OCI-LY7 (cell line): ENCODE measurements around the gene SBF2. TPM values are rescaled to one million over a fixed set of nuclear protein-coding genes. Genes with fewer than 3 reads are reported as not detected.
A peak's percentile ranks its signal among the peaks of the same experiment; 100 is the strongest.

Experiments
- BruUV-seq: library from RNA; stranded (reverse); fragments of 400-500 nt; replicated peaks from 2 replicates; lab custom pipeline; 2021; lab: Mats Ljungman, UMichigan
- CTCF ChIA-PET: fragments of 300-600 bp; sonication (Branson Sonifier 250); formaldehyde crosslinking; loops from one replicate; lab custom pipeline; 2022; ENCODE audit warnings: antibody characterized with exemption; ENCODE audit not compliant: unreplicated experiment; lab: Charles Lee
- POLR2A ChIA-PET: fragments of 300-600 bp; sonication (Branson Sonifier 250); formaldehyde crosslinking; loops from one replicate; lab custom pipeline; 2022; ENCODE audit warnings: antibody characterized with exemption; lab: Charles Lee
- DNase-seq: peaks from one replicate; pipeline ENCODE4 v3.0.0-alpha.2; 2015; ENCODE audit warnings: low spot score
- H2AFZ ChIP-seq: fragments of 200-600 bp; sonication (generic), shearing (Covaris generic); 2 replicates; pipeline ENCODE4 v1.6.1; 2014; ENCODE audit warnings: mild to moderate bottlenecking, antibody characterized with exemption, low read length, moderate library complexity
- H3K27ac ChIP-seq: fragments of 200-600 bp; sonication (generic); 2 replicates; pipeline ENCODE4 v1.5.1; 2014; ENCODE audit warnings: mixed run types, low read depth, mild to moderate bottlenecking, moderate library complexity, low read length, inconsistent platforms; ENCODE audit not compliant: poor library complexity, severe bottlenecking
- H3K36me3 ChIP-seq: fragments of 200-600 bp; sonication (generic); 2 replicates; pipeline ENCODE4 v1.6.1; 2014; ENCODE audit warnings: mild to moderate bottlenecking, antibody characterized with exemption, low read length, moderate library complexity, mixed read lengths; ENCODE audit not compliant: insufficient read depth
- H3K4me1 ChIP-seq: fragments of 200-600 bp; sonication (generic); 2 replicates; pipeline ENCODE4 v1.5.1; 2014; ENCODE audit warnings: mild to moderate bottlenecking, low read length; ENCODE audit not compliant: insufficient read depth, poor library complexity, severe bottlenecking
- H3K4me2 ChIP-seq: fragments of 200-600 bp; sonication (generic); 2 replicates; pipeline ENCODE4 v1.6.1; 2014; ENCODE audit warnings: mild to moderate bottlenecking, low read length
- H3K4me3 ChIP-seq: fragments of 200-600 bp; sonication (generic); 2 replicates; pipeline ENCODE4 v1.5.1; 2014; ENCODE audit warnings: mild to moderate bottlenecking, low read depth, low read length; ENCODE audit not compliant: poor library complexity, severe bottlenecking
- H3K79me2 ChIP-seq: fragments of 200-600 bp; sonication (generic); 2 replicates; pipeline ENCODE4 v1.6.1; 2016; ENCODE audit warnings: low read depth, mild to moderate bottlenecking, low read length, moderate library complexity, mixed read lengths; ENCODE audit not compliant: insufficient read depth
- H3K9me2 ChIP-seq: fragments of 200-600 bp; sonication (generic); 2 replicates; pipeline ENCODE4 v1.6.1; 2016; ENCODE audit warnings: mild to moderate bottlenecking, low read length, mixed read lengths; ENCODE audit not compliant: insufficient read depth
- H3K9me3 ChIP-seq: fragments of 200-600 bp; sonication (generic); 2 replicates; pipeline ENCODE4 v1.6.1; 2014; ENCODE audit warnings: mild to moderate bottlenecking, mixed run types, low read length, mixed read lengths
- H4K20me1 ChIP-seq: fragments of 200-600 bp; sonication (generic); 2 replicates; pipeline ENCODE4 v1.6.1; 2014; ENCODE audit warnings: mild to moderate bottlenecking, antibody characterized with exemption, low read length, moderate library complexity, mixed read lengths; ENCODE audit not compliant: insufficient read depth
- CTCF ChIP-seq: fragments of 200-600 bp; sonication (generic); conservative IDR thresholded peaks from 2 replicates; pipeline ENCODE4 v1.5.1; 2014; ENCODE audit warnings: mild to moderate bottlenecking, antibody characterized with exemption, low read length, moderate library complexity, mixed read lengths
- EZH2phosphoT487 ChIP-seq: fragments of 200-600 bp; sonication (generic); IDR thresholded peaks from 2 replicates; pipeline ENCODE4 v1.6.1; 2018; ENCODE audit warnings: low read depth, borderline replicate concordance, mild to moderate bottlenecking, mixed run types, antibody characterized with exemption, low read length, moderate library complexity, mixed read lengths
- intact Hi-C: fragments of 100-400 bp; cut with micrococcal nuclease; formaldehyde crosslinking; loops from one replicate; pipeline ENCODE4 v1.10.0; 2022; ENCODE audit not compliant: unreplicated experiment
- total RNA-seq, 2 experiments: library from RNA; depleted of rRNA in 1 of 2; stranded (reverse); fragments of >200 nt in 1 of 2; shearing (Covaris generic) in 1 of 2; gene quantifications; 2 replicates each; pipeline ENCODE4 v1.2.3, GENCODE V29; 2014 to 2022

SBF2 gene
- total RNA-seq, 2 experiments from 2014 or later: 12.9 to 14.3 TPM

- Histone ChIP-seq H3K9me2 (no peaks in the 10 kb centered on the region), H3K36me3 (peaks cover 13% of the 10 kb centered on the region), H3K27ac (peak overlapping the region; percentile 66), H3K79me2 (no peaks in the 10 kb centered on the region), H3K4me3 (no peak overlapping the region), H3K4me2 (peak overlapping the region; percentile 78), H3K4me1 (peaks cover 88% of the 10 kb centered on the region), H3K9me3 (no peaks in the 10 kb centered on the region), H2AFZ (no peak overlapping the region), H4K20me1 (no peaks in the 10 kb centered on the region)
- ChIA-PET POLR2A (interaction anchor here (0.7 to 2.5 kb wide), 2 partner anchors 9 to 160 kb away, joined by 4 to 9 read pairs; no protein-coding TSS in a partner anchor), CTCF (no interaction called here)
- no TSS peak for BruUV-seq
- intact Hi-C loops: loop anchor here (10.0 kb wide), 2 partner anchors 698 to 842 kb away; partner anchors contain the start of genes AKIP1 and AMPD3
- TF ChIP-seq EZH2phosphoT487: no peak
- TF ChIP-seq CTCF: no peak
- DNase-seq: no peak
Measured at GRCh38 chr11:9756878-9757277, 537.1 kb downstream of the SBF2 start.

- peak overlapping the region; percentile 66 for H3K27ac ChIP-seq
Measured at GRCh38 chr11:9756461-9756860, 537.6 kb downstream of the SBF2 start.

More at GRCh38 chr11:9756461-9756860, 537.6 kb downstream of the SBF2 start:
- Histone ChIP-seq H3K9me2 (no peaks in the 10 kb centered on the region), H3K79me2 (no peaks in the 10 kb centered on the region), H4K20me1 (no peaks in the 10 kb centered on the region), H3K4me1 (peaks cover 88% of the 10 kb centered on the region), H3K4me2 (peak overlapping the region; percentile 78), H3K4me3 (no peak overlapping the region), H2AFZ (no peak overlapping the region), H3K9me3 (no peaks in the 10 kb centered on the region), H3K36me3 (peaks cover 18% of the 10 kb centered on the region)
- ChIA-PET POLR2A (interaction anchor here (0.7 to 2.5 kb wide), 3 partner anchors 10 to 159 kb away, joined by 4 to 9 read pairs (median 5); no protein-coding TSS in a partner anchor), CTCF (no interaction called here)
- DNase-seq: peak; percentile 34
- TF ChIP-seq CTCF (no peak), EZH2phosphoT487 (no peak)
- BruUV-seq: no TSS peak
- intact Hi-C loops: loop anchor here (10.0 kb wide), 2 partner anchors 698 to 842 kb away; partner anchors contain the start of genes AKIP1 and AMPD3
